GM18505 (cell line): Measurements from ENCODE around the gene PRKCE.

Source experiments
- ATAC-seq: cut with Tn5 transposase; IDR thresholded peaks from one replicate; pipeline ENCODE4 v1.9.1; 2021; ENCODE audit not compliant: unreplicated experiment
- POLR2A ChIP-seq: IDR thresholded peaks from 4 replicates; pipeline ENCODE4 v1.6.1; 2011; ENCODE audit warnings: borderline replicate concordance; ENCODE audit not compliant: insufficient read depth, insufficient read length; ENCODE audit errors: extremely low read depth

Gene PRKCE

DNA sequence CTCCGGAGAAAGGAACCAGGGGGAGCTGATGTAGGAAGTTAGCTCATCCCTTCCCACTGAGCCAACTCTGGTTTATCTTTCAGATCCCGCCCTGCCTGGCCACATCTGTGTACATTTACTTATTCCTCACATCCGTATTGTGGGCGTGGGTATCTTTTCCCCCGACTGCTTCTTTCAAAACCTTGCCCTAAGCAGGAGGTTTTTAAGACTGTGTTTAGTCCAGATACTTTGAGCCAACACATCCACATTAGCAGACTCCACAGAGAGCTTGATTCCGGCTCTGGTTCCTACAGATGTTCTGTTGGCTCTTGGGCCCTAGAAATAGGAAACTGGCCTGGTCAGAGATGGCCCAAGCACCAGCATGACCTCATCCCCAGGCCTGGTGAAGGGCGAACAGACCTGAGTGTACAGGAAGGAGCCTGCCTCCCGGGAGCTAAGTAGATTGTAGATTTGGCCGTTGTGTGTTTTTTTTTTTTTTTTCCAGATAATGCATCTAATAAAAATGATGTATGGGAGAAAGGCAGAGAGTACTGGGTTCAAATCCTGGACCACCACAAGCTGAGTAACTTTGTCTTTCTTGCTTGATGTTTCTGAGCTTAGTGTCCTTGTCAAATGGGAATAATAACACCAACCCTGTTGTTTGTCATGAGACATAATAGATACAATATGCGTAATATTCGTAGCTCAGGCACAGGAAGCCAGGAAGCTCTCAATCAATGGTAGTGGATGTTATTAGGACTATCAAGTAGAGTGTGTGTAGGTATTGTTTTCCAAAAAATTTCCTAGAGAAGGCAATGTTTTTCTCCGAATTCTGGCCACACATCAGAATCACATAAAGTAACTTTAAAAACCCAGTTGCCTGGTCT is 92.3 kb downstream of the PRKCE start:
- no peak for TF ChIP-seq POLR2A
- ATAC-seq, result no peak

DNA sequence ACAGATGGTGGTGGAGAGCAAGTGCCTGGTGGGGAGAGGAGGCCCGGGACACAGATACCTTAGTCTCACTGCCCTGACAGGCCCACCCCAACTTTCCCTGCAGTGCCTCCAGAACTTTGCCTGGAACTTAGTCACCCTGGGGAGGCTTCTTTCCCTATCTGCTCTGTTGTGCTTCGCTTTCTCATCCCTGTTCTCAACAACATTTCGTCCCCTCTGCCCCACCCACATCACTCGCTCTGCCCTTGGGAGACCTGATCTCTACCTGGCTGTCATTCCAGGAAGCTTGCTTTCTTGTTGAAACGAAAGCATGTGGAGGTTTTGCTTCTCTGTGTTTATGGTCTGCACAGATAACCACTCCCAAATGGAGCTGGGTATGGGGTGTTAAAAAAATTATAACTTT is 93.8 kb downstream of the PRKCE start:
- no peak for TF ChIP-seq POLR2A
- ATAC-seq, result no peak

DNA sequence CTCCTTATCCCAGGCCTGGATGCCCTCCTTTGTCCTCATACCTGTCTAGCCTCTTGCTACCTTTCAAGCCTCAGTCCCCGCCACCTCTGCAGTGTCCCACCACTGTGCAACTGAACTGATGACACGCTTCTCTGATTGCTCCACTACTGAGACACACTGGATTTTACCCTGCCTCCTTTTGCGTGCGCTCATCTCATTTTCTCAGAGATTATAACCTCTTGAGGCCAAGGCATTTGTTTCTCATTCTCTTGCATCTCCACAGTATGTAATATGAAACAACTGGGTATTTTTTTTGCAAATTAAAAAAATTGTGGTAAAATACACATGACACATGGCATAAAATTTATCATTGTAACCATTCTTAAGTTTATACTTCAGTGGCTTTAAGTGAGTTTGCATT is 95.4 kb downstream of the PRKCE start:
- TF ChIP-seq POLR2A, result no peak
- ATAC-seq, result no peak

DNA sequence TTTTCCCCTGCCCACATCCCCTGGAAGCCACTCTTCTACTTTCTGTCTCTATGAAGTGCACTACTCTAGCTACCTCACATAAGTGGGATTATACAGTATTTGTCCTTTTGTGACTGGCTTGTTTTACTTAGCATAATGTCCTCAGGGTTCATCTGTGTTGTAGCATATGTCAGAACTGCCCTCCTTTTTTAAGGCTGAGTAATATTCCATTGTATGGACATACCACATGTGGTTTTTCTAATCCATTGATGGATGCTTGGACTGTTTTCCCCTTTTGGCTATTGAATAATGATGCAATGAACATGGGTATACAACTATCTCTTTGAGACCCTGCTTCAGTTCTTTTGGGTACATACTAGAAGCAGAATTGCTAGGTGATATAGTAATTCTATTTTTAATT is 95.9 kb downstream of the PRKCE start:
- ATAC-seq, result no peak
- no peak for TF ChIP-seq POLR2A

DNA sequence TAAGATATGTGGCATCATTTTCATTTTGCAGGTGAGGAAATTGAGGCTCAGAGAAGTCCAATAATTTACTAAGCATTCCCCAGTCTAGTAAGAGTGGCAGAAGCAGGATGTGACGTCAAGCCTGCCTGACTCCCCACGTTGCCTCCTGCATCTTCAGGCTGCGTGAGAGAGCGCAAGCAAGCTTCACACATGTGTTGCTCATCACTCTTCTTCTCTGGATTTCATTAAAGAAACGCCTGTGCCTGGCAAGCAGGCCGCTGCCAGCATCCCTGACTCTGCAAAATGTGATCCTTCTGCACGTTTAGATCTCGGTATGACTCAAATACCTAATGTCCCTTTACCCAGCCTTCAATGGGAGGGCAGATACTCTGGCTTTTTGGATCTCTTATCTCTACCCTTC is 96.8 kb downstream of the PRKCE start:
- no peak for ATAC-seq
- no peak for TF ChIP-seq POLR2A

DNA sequence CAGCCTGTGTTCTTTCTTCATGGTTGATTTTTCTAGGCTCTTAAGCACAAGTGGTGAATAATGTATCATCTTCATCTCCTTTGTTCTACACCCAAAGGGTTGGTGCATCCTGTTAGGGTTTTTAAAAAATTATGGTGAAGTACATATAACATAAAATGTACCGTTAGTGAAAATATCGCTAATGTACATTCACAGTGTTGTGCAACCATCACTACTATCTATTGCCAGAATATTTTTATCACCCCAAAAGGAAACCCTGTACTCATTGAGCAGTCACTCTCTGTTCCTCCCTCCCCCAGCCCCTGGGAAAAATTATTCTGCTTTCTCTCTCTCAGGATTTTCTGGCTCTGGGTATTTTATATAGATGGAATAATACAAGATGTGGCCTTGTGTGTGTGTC is 98.5 kb downstream of the PRKCE start:
- TF ChIP-seq POLR2A, result no peak
- no peak for ATAC-seq

DNA sequence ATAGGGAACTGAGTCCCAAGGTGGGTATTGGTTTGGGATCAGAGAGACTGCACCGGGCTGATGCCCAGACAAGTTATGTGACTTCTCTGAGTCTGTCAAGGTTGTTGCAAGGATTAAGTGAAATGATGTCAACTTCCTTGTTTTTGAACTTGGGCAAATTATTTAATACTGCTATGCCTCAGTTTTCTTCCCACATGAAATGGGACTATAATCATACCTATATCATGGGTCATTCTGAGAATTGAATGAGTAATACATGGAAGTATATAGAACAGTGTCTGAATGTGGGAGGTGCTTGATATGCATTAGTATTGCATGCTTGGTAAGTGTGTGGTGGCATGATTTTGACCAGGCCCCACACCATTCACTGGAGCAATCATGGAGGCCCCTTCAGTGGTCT is 99.0 kb downstream of the PRKCE start:
- TF ChIP-seq POLR2A, result no peak
- ATAC-seq, result no peak

DNA sequence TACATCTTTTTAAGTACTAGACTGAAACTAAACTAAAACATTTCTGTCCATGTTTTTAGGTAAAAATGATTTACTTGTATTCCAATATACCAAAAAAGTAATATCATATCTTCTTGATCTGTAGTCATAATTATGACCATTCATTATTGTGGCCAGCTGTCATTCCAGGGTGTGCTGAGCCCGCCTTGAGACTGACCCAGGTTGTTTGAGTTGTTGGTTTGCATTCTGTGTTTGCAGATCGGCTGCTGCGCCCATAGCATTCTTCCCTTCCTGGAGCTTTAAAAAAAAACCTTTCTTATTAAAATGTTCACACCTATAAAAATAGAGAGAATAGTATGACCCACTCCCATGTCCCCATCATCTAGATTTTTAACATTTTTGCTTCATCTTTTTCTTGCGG is 101.9 kb downstream of the PRKCE start:
- no peak for TF ChIP-seq POLR2A
- ATAC-seq, result no peak

DNA sequence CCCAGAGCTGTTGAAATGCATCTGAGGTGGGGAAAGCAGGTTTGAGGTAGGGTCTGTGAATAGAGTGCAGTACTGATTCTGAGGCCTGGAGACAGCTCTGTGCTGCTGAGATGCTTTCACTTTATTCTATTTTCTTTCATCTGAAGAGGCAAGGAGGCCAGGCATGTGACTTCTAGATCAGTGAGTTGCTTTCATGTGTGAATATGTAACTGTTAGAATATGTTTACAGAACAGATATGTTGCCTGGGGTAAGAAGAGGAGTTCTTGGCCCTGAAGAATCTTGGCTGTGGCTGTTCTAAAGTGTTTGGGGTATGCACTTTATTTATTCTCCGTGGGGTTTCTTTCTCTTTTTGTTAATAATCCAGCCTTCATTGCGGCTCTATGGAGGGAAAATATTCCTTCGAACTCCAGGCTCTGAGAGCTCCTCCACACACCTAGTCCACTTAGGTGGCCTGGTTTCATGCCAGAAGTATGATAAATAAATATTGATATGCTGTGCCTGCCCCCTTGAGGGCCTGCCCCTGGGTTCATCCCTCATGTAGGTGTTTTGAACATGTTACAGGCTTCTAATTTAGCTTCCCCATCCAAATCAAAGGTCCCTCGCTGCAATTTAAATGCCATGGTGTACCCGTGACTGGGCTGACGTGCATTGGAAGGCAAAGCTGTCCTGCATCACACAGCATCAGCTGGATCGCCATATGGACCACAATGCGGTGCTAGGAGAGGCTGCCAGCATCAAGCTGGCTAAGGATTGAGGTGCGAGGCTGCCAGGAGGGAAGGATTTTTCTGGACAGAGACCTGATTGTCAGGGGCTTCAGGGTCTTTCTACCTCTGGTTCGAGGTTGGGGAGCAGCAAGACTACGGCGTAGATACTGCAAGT is 102.9 kb downstream of the PRKCE start:
- no peak for TF ChIP-seq POLR2A
- no peak for ATAC-seq

DNA sequence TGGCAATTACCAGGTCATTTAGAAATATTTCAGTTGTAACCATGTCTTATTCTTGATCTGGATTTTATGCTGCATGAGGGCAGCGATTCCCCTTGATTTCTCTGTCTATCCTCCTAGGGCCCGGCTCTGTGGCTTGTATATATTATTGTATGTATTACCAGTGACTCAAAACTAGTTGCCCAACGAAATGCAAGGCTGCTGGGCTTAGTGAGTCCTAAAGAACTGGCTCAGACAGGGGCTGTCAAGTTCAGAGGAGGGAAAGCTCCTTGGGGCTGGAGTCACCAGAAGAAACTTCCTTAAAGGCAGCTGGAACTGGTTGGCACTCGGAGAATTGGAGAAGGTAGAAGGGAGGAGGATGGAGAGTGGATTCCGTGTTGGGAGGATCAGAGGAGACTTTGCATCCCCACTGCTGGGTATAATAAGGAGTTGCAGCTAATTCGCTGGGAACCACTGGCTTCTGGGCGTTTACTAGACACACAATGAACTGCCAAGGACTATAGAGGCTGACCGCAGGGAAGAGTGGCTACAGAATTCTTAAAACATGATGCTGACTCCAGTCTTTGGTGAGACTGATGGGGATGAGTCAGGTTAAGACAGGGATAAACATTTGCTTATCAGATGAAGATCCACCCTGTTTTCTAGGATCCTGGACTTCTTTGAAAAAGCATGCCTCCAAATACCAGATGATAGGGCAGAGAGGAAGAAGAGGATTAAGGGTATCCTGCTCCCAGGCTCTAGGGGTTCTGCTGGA is 104.3 kb downstream of the PRKCE start:
- TF ChIP-seq POLR2A, result no peak
- ATAC-seq, result no peak

DNA sequence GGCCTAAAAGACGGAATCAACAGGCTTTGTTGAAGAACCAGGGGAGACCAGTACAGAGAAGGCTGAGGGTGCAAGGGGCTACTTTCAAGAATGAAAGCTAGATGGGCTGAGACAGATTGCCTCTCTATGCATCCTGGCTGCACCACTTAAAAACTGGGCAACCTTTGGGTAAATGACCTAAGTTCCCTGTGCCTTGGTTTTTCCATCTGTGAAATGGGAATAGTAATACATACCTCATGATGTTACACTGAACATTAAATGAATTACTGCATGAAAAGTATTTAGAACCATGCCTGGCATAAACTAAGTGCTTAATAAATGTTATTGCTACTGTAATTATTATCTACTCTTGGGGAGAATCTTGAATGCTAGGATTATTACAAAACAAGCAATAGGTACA is 106.5 kb downstream of the PRKCE start:
- no peak for ATAC-seq
- no peak for TF ChIP-seq POLR2A

DNA sequence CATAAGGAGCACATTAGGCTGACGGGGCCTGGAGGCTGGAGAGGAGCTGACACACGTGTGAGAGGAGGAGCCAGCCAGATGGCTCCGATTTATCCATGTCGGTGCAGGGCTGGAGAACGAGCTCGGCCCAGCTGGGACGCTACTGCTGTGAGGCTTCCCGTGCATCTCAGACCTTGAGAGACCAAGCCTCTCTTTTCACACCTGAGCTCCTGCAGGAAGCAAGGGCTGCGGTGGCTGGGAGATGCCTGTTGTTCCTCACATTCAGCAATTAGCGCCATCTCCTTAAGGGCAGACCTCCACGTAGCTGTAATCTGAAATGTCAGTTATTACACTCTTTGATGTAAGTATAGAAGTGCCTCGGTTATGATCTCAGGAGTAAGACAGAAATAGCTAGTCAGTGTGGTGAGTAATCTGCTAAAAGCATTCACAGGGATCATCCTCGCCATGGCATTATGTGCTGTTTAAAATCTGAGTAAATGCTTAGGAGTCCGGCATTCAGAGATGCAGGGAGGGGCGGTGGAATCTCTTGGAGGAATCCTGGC is 107.9 kb downstream of the PRKCE start:
- no peak for ATAC-seq
- TF ChIP-seq POLR2A, result no peak

DNA sequence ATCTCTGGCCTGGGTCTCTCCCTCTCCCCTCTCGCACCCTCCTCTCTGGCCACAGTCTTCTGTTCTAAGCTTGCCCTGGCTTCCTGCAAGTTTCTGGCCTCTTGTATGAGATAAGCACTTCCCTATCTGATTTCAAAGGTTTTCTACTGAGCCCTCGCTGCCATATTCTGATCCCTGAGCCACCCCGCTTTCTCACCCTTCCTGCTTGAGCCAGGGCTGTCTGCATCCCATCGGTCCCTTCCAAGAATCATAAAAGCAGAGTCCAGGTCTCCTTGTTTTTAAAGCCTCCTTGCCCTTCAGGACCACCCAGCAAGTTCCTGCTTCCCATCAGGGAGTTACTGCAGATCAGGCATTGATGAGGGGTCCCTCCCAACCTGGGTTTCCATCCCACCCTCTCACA is 110.2 kb downstream of the PRKCE start:
- no peak for TF ChIP-seq POLR2A
- ATAC-seq, result no peak
